Stimulated activated CD8-positive, alpha-beta memory T cell treated with anti-CD3 and anti-CD28 coated beads, Interleukin-12 subunit alpha, Interleukin-12 subunit beta, amount 100 ng/mL, for 1 hour (primary cell): ENCODE data around the gene KCNE4.

ENCODE experiments used
- DNase-seq: peaks from one replicate; pipeline ENCODE4 v3.0.0-alpha.2; 2020; ENCODE audit warnings: low read depth

Gene KCNE4

GRCh38 chr2:223051693-223052289 lies at the start of gene KCNE4:
Gene KCNE4 (plus strand): TSS chr2:223052190. CDS start chr2:223052831, 641 bp downstream.
- DNase-seq = no peak

GRCh38 chr2:223003191-223003590 lies 48.8 kb upstream of the KCNE4 start:
- no peak for DNase-seq

- DNase-seq = no peak
Observed at GRCh38 chr2:223005496-223005895, 46.5 kb upstream of the KCNE4 start.

GRCh38 chr2:223007531-223007930 lies 44.5 kb upstream of the KCNE4 start:
- no peak for DNase-seq

GRCh38 chr2:223008162-223008561 lies 43.8 kb upstream of the KCNE4 start:
- no peak for DNase-seq

GRCh38 chr2:223008956-223009355 lies 43.0 kb upstream of the KCNE4 start:
- DNase-seq = no peak

- no peak for DNase-seq
Observed at GRCh38 chr2:223010641-223011040, 41.3 kb upstream of the KCNE4 start.

GRCh38 chr2:223012291-223012690 lies 39.7 kb upstream of the KCNE4 start:
- no peak for DNase-seq

GRCh38 chr2:223019390-223019930 lies 32.5 kb upstream of the KCNE4 start:
- DNase-seq = no peak

- DNase-seq = no peak
Observed at GRCh38 chr2:223019987-223020717, 31.8 kb upstream of the KCNE4 start.

GRCh38 chr2:223020971-223021675 lies 30.9 kb upstream of the KCNE4 start:
- DNase-seq = no peak

GRCh38 chr2:223026357-223027110 lies 25.5 kb upstream of the KCNE4 start:
- DNase-seq = no peak

GRCh38 chr2:223027442-223027841 lies 24.5 kb upstream of the KCNE4 start:
- DNase-seq = no peak

- DNase-seq = no peak
Observed at GRCh38 chr2:223029287-223029686, 22.7 kb upstream of the KCNE4 start.

- no peak for DNase-seq
Observed at GRCh38 chr2:223032187-223033142, 19.5 kb upstream of the KCNE4 start.

- no peak for DNase-seq
Observed at GRCh38 chr2:223034221-223034975, 17.6 kb upstream of the KCNE4 start.

- no peak for DNase-seq
Observed at GRCh38 chr2:223036790-223037444, 15.1 kb upstream of the KCNE4 start.

GRCh38 chr2:223037445-223037800 lies 14.6 kb upstream of the KCNE4 start:
- no peak for DNase-seq

GRCh38 chr2:223039618-223040017 lies 12.4 kb upstream of the KCNE4 start:
- DNase-seq = no peak

- no peak for DNase-seq
Observed at GRCh38 chr2:223040527-223040926, 11.5 kb upstream of the KCNE4 start.
